IMR-90 (cell line): Measurements from ENCODE around the gene AMIGO2. TPM values are rescaled to one million over a fixed set of nuclear protein-coding genes. Genes with fewer than 3 reads are reported as not detected.

Experiments
- ATAC-seq: fragments of 200-7000 bp; cut with Tn5 transposase; 2 replicates; pipeline ENCODE4 v1.9.1; 2020; ENCODE audit warnings: low read depth, mild to moderate bottlenecking, moderate library complexity
- BruUV-seq: library from RNA; stranded (reverse); fragments of 400-500 nt; replicated peaks from 2 replicates; lab custom pipeline; 2021; lab: Mats Ljungman, UMichigan
- CTCF ChIA-PET: fragments of 300-600 bp; formaldehyde crosslinking; extraction: SDS; loops from one replicate; lab custom pipeline; 2021; ENCODE audit warnings: antibody characterized with exemption; lab: Yijun Ruan, JAX
- POLR2A ChIA-PET: fragments of 300-600 bp; sonication (Branson Sonifier 250); formaldehyde crosslinking; loops from one replicate; lab custom pipeline; 2022; ENCODE audit warnings: antibody characterized with exemption; ENCODE audit not compliant: unreplicated experiment; lab: Charles Lee
- DNase-seq: peaks from one replicate; pipeline ENCODE4 v3.0.0; 2013
- H2AFZ ChIP-seq: replicated peaks from 2 replicates; pipeline ENCODE3; 2013; ENCODE audit warnings: low read length, mild to moderate bottlenecking; ENCODE audit not compliant: poor library complexity
- H2AK5ac ChIP-seq: 2 replicates; pipeline ENCODE4 v1.6.1; 2013; ENCODE audit warnings: low read depth, low read length, inconsistent platforms
- H2AK9ac ChIP-seq: replicated peaks from 2 replicates; pipeline ENCODE3; 2013; ENCODE audit warnings: mild to moderate bottlenecking, low read depth, low read length, moderate library complexity; ENCODE audit not compliant: poor library complexity
- H2BK120ac ChIP-seq: 2 replicates; pipeline ENCODE4 v1.6.1; 2013; ENCODE audit warnings: low read depth, low read length, inconsistent platforms
- H2BK15ac ChIP-seq: 3 replicates; pipeline ENCODE4 v1.6.1; 2013; ENCODE audit warnings: low read depth, low read length, inconsistent platforms
- H2BK20ac ChIP-seq: 2 replicates; pipeline ENCODE4 v1.6.1; 2013; ENCODE audit warnings: low read depth, mild to moderate bottlenecking, inconsistent platforms, low read length, moderate library complexity
- H2BK5ac ChIP-seq: 2 replicates; pipeline ENCODE4 v1.6.1; 2013; ENCODE audit warnings: mild to moderate bottlenecking, low read depth, low read length, inconsistent platforms; ENCODE audit not compliant: poor library complexity, severe bottlenecking
- H3K14ac ChIP-seq: replicated peaks from 2 replicates; pipeline ENCODE4 v1.6.1; 2013; ENCODE audit warnings: low read depth, low read length, inconsistent platforms
- H3K18ac ChIP-seq: 2 replicates; pipeline ENCODE4 v1.6.1; 2013; ENCODE audit warnings: low read depth, low read length, control low read depth
- H3K23ac ChIP-seq: 2 replicates; pipeline ENCODE4 v1.6.1; 2013; ENCODE audit warnings: low read depth, low read length, inconsistent platforms
- H3K27ac ChIP-seq: 2 replicates; pipeline ENCODE4 v1.5.1; 2013; ENCODE audit warnings: mild to moderate bottlenecking, control low read depth, low read length; ENCODE audit not compliant: insufficient read depth
- H3K27me3 ChIP-seq: 2 replicates; pipeline ENCODE4 v1.6.1; 2013; ENCODE audit warnings: low read length; ENCODE audit not compliant: control insufficient read depth, insufficient read depth
- H3K36me3 ChIP-seq: 2 replicates; pipeline ENCODE4 v1.6.1; 2013; ENCODE audit warnings: low read length, mixed read lengths; ENCODE audit not compliant: control insufficient read depth, insufficient read depth
- H3K4ac ChIP-seq: 2 replicates; pipeline ENCODE4 v1.6.1; 2013; ENCODE audit warnings: low read depth, low read length, inconsistent platforms
- H3K4me1 ChIP-seq: 2 replicates; pipeline ENCODE4 v1.6.1; 2013; ENCODE audit warnings: low read length, mixed read lengths; ENCODE audit not compliant: control insufficient read depth, insufficient read depth
- H3K4me2 ChIP-seq: 2 replicates; pipeline ENCODE4 v1.6.1; 2013; ENCODE audit warnings: low read depth, mild to moderate bottlenecking, control low read depth, low read length, moderate library complexity
- H3K4me3 ChIP-seq: 2 replicates; pipeline ENCODE4 v1.5.1; 2013; ENCODE audit warnings: low read depth, mild to moderate bottlenecking, control low read depth, low read length, moderate library complexity; ENCODE audit not compliant: insufficient read depth
- H3K56ac ChIP-seq: 2 replicates; pipeline ENCODE4 v1.6.1; 2013; ENCODE audit warnings: low read length, inconsistent platforms; ENCODE audit not compliant: insufficient read depth; ENCODE audit errors: extremely low read depth
- H3K79me1 ChIP-seq, 2 experiments: 2 replicates each; pipeline ENCODE4 v1.6.1; 2013; ENCODE audit warnings: low read length in 2 of 2, inconsistent platforms in 1 of 2, low read depth in 1 of 2
- H3K9ac ChIP-seq: 2 replicates; pipeline ENCODE4 v1.6.1; 2013; ENCODE audit warnings: low read depth, low read length, control low read depth
- H3K9me1 ChIP-seq: 2 replicates; pipeline ENCODE4 v1.6.1; 2013; ENCODE audit warnings: low read length, inconsistent platforms; ENCODE audit not compliant: insufficient read depth
- H3K9me3 ChIP-seq: 2 replicates; pipeline ENCODE4 v1.6.1; 2013; ENCODE audit warnings: low read length; ENCODE audit not compliant: control insufficient read depth, insufficient read depth
- H4K20me1 ChIP-seq: 2 replicates; pipeline ENCODE4 v1.6.1; 2013; ENCODE audit warnings: low read length, inconsistent platforms; ENCODE audit not compliant: insufficient read depth
- H4K5ac ChIP-seq: 2 replicates; pipeline ENCODE4 v1.6.1; 2013; ENCODE audit warnings: mild to moderate bottlenecking, low read depth, low read length, control low read depth
- H4K8ac ChIP-seq, 2 experiments: 2 replicates each; pipeline ENCODE4 v1.6.1; 2013; ENCODE audit warnings: low read depth in 2 of 2, low read length in 2 of 2, control low read depth in 1 of 2, inconsistent platforms in 1 of 2
- H4K91ac ChIP-seq: 2 replicates; pipeline ENCODE4 v1.6.1; 2013; ENCODE audit warnings: low read depth, low read length, inconsistent platforms; ENCODE audit not compliant: insufficient read depth
- CEBPB ChIP-seq: IDR thresholded peaks from 2 replicates; pipeline ENCODE4 v1.6.1; 2012; ENCODE audit warnings: low read depth, low read length, improper control_type of control experiment
- CTCF ChIP-seq: conservative IDR thresholded peaks from 2 replicates; pipeline ENCODE4 v1.5.1; 2012; ENCODE audit warnings: mild to moderate bottlenecking, low read depth, low read length, improper control_type of control experiment
- ELK1 ChIP-seq: fragments of 150-350 bp; IDR thresholded peaks from 2 replicates; pipeline ENCODE4 v1.6.1; 2016; ENCODE audit warnings: low read depth, mild to moderate bottlenecking, low read length, moderate library complexity, borderline replicate concordance
- MAFK ChIP-seq: IDR thresholded peaks from 2 replicates; pipeline ENCODE4 v1.6.1; 2012; ENCODE audit warnings: low read depth, low read length, improper control_type of control experiment
- MAZ ChIP-seq: IDR thresholded peaks from 2 replicates; pipeline ENCODE4 v1.6.1; 2012; ENCODE audit warnings: low read depth, mild to moderate bottlenecking, low read length, improper control_type of control experiment, moderate library complexity, borderline replicate concordance
- MXI1 ChIP-seq: IDR thresholded peaks from 2 replicates; pipeline ENCODE4 v1.6.1; 2012; ENCODE audit warnings: low read depth, mild to moderate bottlenecking, low read length, moderate library complexity, borderline replicate concordance
- POLR2A ChIP-seq: IDR thresholded peaks from 2 replicates; pipeline ENCODE4 v1.6.1; 2012; ENCODE audit warnings: mild to moderate bottlenecking, low read depth, low read length
- RAD21 ChIP-seq: IDR thresholded peaks from 2 replicates; pipeline ENCODE4 v1.6.1; 2012; ENCODE audit warnings: low read length, improper control_type of control experiment
- RCOR1 ChIP-seq: IDR thresholded peaks from 2 replicates; pipeline ENCODE4 v1.6.1; 2012; ENCODE audit warnings: mild to moderate bottlenecking, low read length, improper control_type of control experiment; ENCODE audit not compliant: insufficient replicate concordance
- RFX5 ChIP-seq: IDR thresholded peaks from 2 replicates; pipeline ENCODE4 v1.8.0; 2012; ENCODE audit warnings: low read depth, mild to moderate bottlenecking, low read length, moderate library complexity
- SMC3 ChIP-seq: fragments of 150-350 bp; IDR thresholded peaks from 2 replicates; pipeline ENCODE4 v1.6.1; 2016; ENCODE audit warnings: low read depth, mild to moderate bottlenecking, antibody characterized with exemption, low read length, moderate library complexity
- WGBS, 2 experiments: methylation state at CpG; one replicate each; pipeline versions ENCODE4 v1.1.5 to v1.1.7; 2013; ENCODE audit warnings: missing lambda C conversion rate in 2 of 2; ENCODE audit not compliant: insufficient read length in 1 of 2; ENCODE audit errors: extremely low coverage in 2 of 2; 5-methylcytosine and 5-hydroxymethylcytosine counted together
- dilution Hi-C: fragments of 300-500 bp; cut with HindIII; formaldehyde crosslinking; loops from one replicate; pipeline ENCODE4 v1.14.3; 2018; ENCODE audit warnings: low sequenced_read_pairs; ENCODE audit not compliant: unreplicated experiment
- in situ Hi-C: fragments of 300-500 bp; cut with MboI; formaldehyde crosslinking; loops from 3 replicates; pipeline ENCODE4 v1.14.3; 2019; ENCODE audit warnings: low sequenced_read_pairs, inconsistent platforms, mixed read lengths
- intact Hi-C: fragments of 100-400 bp; cut with micrococcal nuclease; formaldehyde crosslinking; loops from 2 replicates; pipeline ENCODE4 v1.10.0; 2022
- polyA plus RNA-seq, 3 experiments: library from polyadenylated mRNA; depleted of rRNA; stranded (reverse); fragments of >200 nt; gene quantifications; 2 replicates each; pipeline ENCODE4 v1.2.3, GENCODE V29; 2012; ENCODE audit warnings: low replicate concordance in 1 of 3
- total RNA-seq: library from RNA; depleted of rRNA; stranded (reverse); fragments of >200 nt; gene quantifications from 2 replicates; pipeline ENCODE4 v1.2.3, GENCODE V29; 2012
- TF ChIP-seq, protein P1 (sequence below): fragments of 150-350 bp; IDR thresholded peaks from 2 replicates; pipeline ENCODE4 v1.6.1; 2017; ENCODE audit warnings: mild to moderate bottlenecking, antibody characterized with exemption, low read length, low read depth

AMIGO2 gene
- total and polyA plus RNA-seq, 2 of the 4 experiments (the other 2 are of a cell fraction), result 20.1 to 32.6 TPM

GRCh38 chr12:47102406-47102805, 22.6 kb upstream of the AMIGO2 start:
- Histone ChIP-seq H3K18ac (peak overlapping the region; percentile 5; the same call in 1 of the 2 replicates), H3K56ac (no peak overlapping the region), H2BK15ac (peak overlapping the region; percentile 75; the same call in 2 of the 3 replicates), H3K27ac (no peak overlapping the region), H3K4ac (peak overlapping the region; percentile 50), H2AK9ac (no peak overlapping the region), H2BK20ac (peak overlapping the region; percentile 65; the same call in 1 of the 2 replicates), H3K4me2 (no peak overlapping the region), H2AFZ (no peak overlapping the region), H4K20me1 (no peaks in the 10 kb centered on the region), H3K23ac (0 out of 2 replicates have a peak overlapping the region, but pooled peaks have one; percentile 52), H3K79me1 (peaks cover 9 to 26% of the 10 kb centered on the region in 2 experiments; a peak in 3 of 4 replicates), H4K8ac (peak overlapping the region in 1 of 2 experiments; percentile 51; a peak in 1 of 4 replicates), H4K5ac (no peak overlapping the region; the same call in 1 of the 2 replicates), H3K4me1 (peaks cover 13% of the 10 kb centered on the region), H3K9ac (no peak overlapping the region), H3K14ac (0 out of 2 replicates have a peak overlapping the region, but pooled peaks have one; percentile 25), H2AK5ac (peak overlapping the region; percentile 93), H3K4me3 (no peak overlapping the region), H3K9me3 (no peaks in the 10 kb centered on the region), H4K91ac (peak overlapping the region; percentile 56), H2BK120ac (peak overlapping the region; percentile 76), H3K36me3 (no peaks in the 10 kb centered on the region), H3K9me1 (peaks cover 11% of the 10 kb centered on the region), H2BK5ac (peak overlapping the region; percentile 44), H3K27me3 (no peaks in the 10 kb centered on the region)
- intact Hi-C loops, result no loop called here
- WGBS, 2 experiments, result no CpG with 5 or more reads among the region's 4 CpGs
- no TSS peak for BruUV-seq
- no peak for ATAC-seq
- in situ Hi-C loops, result no loop called here
- CTCF ChIA-PET, result interaction anchor here (0.8 kb wide), 1 partner anchor 1292 kb away, joined by 4 read pairs; no protein-coding TSS in a partner anchor
- DNase-seq, result no peak
- no peak for TF ChIP-seq CTCF
- no peak for TF ChIP-seq SMC3
- TF ChIP-seq POLR2A, result no peak
- no peak for TF ChIP-seq RAD21
- TF ChIP-seq MXI1, result no peak
- TF ChIP-seq RCOR1, result no peak
- TF ChIP-seq MAZ, result no peak
- TF ChIP-seq CEBPB, result no peak
- TF ChIP-seq, protein P1, sequence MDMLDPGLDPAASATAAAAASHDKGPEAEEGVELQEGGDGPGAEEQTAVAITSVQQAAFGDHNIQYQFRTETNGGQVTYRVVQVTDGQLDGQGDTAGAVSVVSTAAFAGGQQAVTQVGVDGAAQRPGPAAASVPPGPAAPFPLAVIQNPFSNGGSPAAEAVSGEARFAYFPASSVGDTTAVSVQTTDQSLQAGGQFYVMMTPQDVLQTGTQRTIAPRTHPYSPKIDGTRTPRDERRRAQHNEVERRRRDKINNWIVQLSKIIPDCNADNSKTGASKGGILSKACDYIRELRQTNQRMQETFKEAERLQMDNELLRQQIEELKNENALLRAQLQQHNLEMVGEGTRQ, result no peak
- no peak for TF ChIP-seq MAFK
- no peak for TF ChIP-seq ELK1
- TF ChIP-seq RFX5, result no peak
- dilution Hi-C loops, result no loop called here
- POLR2A ChIA-PET, result no interaction called here
